Measurements from ENCODE around the gene HDGFL3.

The HDGFL3 gene

GRCh38 chr15:83219026-83219425 is 11.4 kb upstream of the HDGFL3 start:
- no peak overlapping the region for H3K27ac ChIP-seq
- no peak for TF ChIP-seq CTCF (conservative IDR thresholded peaks at IDR 0.05)

- no peak for TF ChIP-seq CTCF (conservative IDR thresholded peaks at IDR 0.05)
- H3K27ac ChIP-seq = no peak overlapping the region
Measured at GRCh38 chr15:83215306-83215705, 7.7 kb upstream of the HDGFL3 start.

GRCh38 chr15:83210619-83211018 is 3.0 kb upstream of the HDGFL3 start:
- H3K27ac ChIP-seq = peak overlapping the region; percentile 93
- 0 out of 2 replicates have a peak, but pooled peaks have one; percentile 20 for TF ChIP-seq CTCF (conservative IDR thresholded peaks at IDR 0.05)

GRCh38 chr15:83209333-83209732 is 1.7 kb upstream of the HDGFL3 start:
- no peak for TF ChIP-seq CTCF (conservative IDR thresholded peaks at IDR 0.05)
- peak overlapping the region; percentile 93 for H3K27ac ChIP-seq

GRCh38 chr15:83208367-83208661 is 691 bp upstream of the HDGFL3 start:
- peak; percentile 5; the same call in 1 of the 2 replicates for TF ChIP-seq CTCF (conservative IDR thresholded peaks at IDR 0.05)
- peak overlapping the region; percentile 93 for H3K27ac ChIP-seq

GRCh38 chr15:83207009-83207659 is 489 bp downstream of the HDGFL3 start:
- TF ChIP-seq CTCF (conservative IDR thresholded peaks at IDR 0.05) = no peak
- H3K27ac ChIP-seq = peak overlapping the region; percentile 93

- peak overlapping the region; percentile 93 for H3K27ac ChIP-seq
- TF ChIP-seq CTCF (conservative IDR thresholded peaks at IDR 0.05) = no peak
Measured at GRCh38 chr15:83206526-83207008, 1.1 kb downstream of the HDGFL3 start.

Measured in VCaP (cell line).